ENCODE data around the gene PANX3. TPM values are rescaled to one million over a fixed set of nuclear protein-coding genes. Genes with fewer than 3 reads are reported as not detected.

PANX3 gene
- total RNA-seq, 4 donors from 2014 or later = not detected

- intact Hi-C loops (cut with DNase I; ENCODE audit: low total_unique reads) = no loop called here
- Histone ChIP-seq H3K9me3 (no peaks in the 10 kb centered on the region), H3K36me3 (no peaks in the 10 kb centered on the region), H3K4me3 (no peak overlapping the region), H3K27me3 (no peaks in the 10 kb centered on the region), H3K27ac (no peak overlapping the region), H3K4me1 (no peaks in the 10 kb centered on the region)
- TF ChIP-seq CTCF (IDR thresholded peaks at IDR 0.05) (no peak), POLR2A (IDR thresholded peaks at IDR 0.05) (no peak)
- DNase-seq = no peak
Measured at GRCh38 chr11:124658501-124658900, 47.3 kb downstream of the PANX3 start.

- Histone ChIP-seq H3K4me1 (no peaks in the 10 kb centered on the region), H3K9me3 (no peaks in the 10 kb centered on the region), H3K27me3 (no peaks in the 10 kb centered on the region), H3K36me3 (no peaks in the 10 kb centered on the region), H3K4me3 (no peak overlapping the region), H3K27ac (no peak overlapping the region)
- DNase-seq = no peak
- TF ChIP-seq POLR2A (IDR thresholded peaks at IDR 0.05) (no peak), CTCF (IDR thresholded peaks at IDR 0.05) (no peak)
- intact Hi-C loops (cut with DNase I; ENCODE audit: low total_unique reads) = no loop called here
Measured at GRCh38 chr11:124658986-124659385, 47.8 kb downstream of the PANX3 start.

GRCh38 chr11:124661553-124661952, 50.3 kb downstream of the PANX3 start:
- Histone ChIP-seq H3K9me3 (no peaks in the 10 kb centered on the region), H3K27ac (no peak overlapping the region), H3K4me1 (no peaks in the 10 kb centered on the region), H3K36me3 (no peaks in the 10 kb centered on the region), H3K4me3 (no peak overlapping the region), H3K27me3 (no peaks in the 10 kb centered on the region)
- no peak for DNase-seq
- TF ChIP-seq CTCF (IDR thresholded peaks at IDR 0.05) = no peak
- TF ChIP-seq POLR2A (IDR thresholded peaks at IDR 0.05) = no peak
- intact Hi-C loops (cut with DNase I; ENCODE audit: low total_unique reads) = no loop called here

DNA sequence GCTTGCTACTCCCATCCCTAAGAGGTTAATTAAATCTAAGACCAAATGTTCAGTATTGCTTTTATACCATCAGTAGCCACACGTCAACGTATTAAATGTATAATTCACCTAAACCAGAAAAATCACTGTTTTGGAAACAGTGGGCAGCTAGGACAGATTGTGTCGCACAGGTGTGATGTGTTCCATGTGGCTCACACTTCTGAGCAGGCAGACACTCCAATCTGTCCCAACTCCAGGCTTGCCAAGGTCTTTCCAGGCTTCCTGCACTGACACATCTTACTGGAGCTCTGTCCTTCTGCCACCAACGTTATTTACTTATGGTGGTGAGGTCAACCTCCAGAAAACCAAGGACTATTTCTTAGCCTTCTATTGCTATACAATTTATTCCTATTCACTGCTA, 50.9 kb downstream of the PANX3 start:
- Histone ChIP-seq H3K4me1 (no peaks in the 10 kb centered on the region), H3K4me3 (no peak overlapping the region), H3K9me3 (no peaks in the 10 kb centered on the region), H3K36me3 (no peaks in the 10 kb centered on the region), H3K27ac (no peak overlapping the region), H3K27me3 (no peaks in the 10 kb centered on the region)
- no peak for DNase-seq
- no peak for TF ChIP-seq CTCF (IDR thresholded peaks at IDR 0.05)
- intact Hi-C loops (cut with DNase I; ENCODE audit: low total_unique reads) = no loop called here

DNA sequence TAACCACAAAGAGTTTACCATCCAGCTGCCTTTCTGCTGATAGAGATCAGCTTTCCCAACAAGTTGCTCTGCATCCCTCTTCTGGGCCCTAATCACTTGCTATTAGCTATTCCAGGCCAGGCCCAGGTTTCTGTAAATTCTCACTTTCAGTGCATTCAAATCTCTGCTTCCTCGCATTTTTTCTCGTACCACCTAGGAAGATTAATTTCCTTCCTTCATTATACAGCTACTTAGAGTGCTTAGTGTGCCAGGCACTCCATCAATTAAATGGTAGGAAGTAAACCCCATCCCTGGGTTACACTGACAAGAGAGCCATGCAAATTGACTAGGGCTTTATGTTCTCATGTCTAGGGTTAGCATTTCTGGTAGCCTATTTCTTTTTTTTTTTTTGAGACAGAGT, 52.6 kb downstream of the PANX3 start:
- no peak for DNase-seq
- Histone ChIP-seq H3K4me3 (no peak overlapping the region), H3K27me3 (no peaks in the 10 kb centered on the region), H3K4me1 (no peaks in the 10 kb centered on the region), H3K27ac (no peak overlapping the region), H3K9me3 (no peaks in the 10 kb centered on the region), H3K36me3 (no peaks in the 10 kb centered on the region)
- intact Hi-C loops (cut with DNase I; ENCODE audit: low total_unique reads) = no loop called here
- TF ChIP-seq POLR2A (IDR thresholded peaks at IDR 0.05) (no peak), CTCF (IDR thresholded peaks at IDR 0.05) (no peak)

All from uterus (tissue), 4 donors.